Cerebellar cortex (tissue), 1 donor: Measurements from ENCODE around the gene ABLIM1.

Experiments used
- DNase-seq: peaks from one replicate; pipeline ENCODE4 v3.0.0-alpha.2; 2015; ENCODE audit warnings: low spot score

Gene ABLIM1

GRCh38 chr10:114391599-114391998 is 266.5 kb downstream of the ABLIM1 start:
- no peak for DNase-seq

GRCh38 chr10:114389426-114389825 is 268.6 kb downstream of the ABLIM1 start:
- DNase-seq: peak; percentile 14

- no peak for DNase-seq
Measured at GRCh38 chr10:114388275-114388674, 269.8 kb downstream of the ABLIM1 start.

DNA sequence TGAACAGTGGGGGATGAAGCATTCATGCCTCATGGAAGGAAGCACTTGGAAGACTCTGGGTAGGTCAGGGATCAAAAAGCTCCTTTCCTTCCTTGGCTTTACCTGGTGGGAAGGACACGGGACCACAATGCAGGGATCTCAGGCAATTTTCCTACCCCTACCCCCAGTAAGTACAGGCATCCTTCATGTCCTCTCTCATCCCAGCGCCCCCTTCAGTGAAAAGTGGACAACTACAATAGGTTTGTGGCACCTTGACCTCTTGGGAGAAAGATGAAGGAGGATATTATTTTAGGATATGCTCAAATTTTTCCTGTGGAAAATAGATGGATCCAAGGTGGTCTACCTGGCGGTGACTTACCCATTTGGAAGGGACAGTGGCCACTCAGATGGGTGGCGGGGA is 270.3 kb downstream of the ABLIM1 start:
- DNase-seq: no peak

DNA sequence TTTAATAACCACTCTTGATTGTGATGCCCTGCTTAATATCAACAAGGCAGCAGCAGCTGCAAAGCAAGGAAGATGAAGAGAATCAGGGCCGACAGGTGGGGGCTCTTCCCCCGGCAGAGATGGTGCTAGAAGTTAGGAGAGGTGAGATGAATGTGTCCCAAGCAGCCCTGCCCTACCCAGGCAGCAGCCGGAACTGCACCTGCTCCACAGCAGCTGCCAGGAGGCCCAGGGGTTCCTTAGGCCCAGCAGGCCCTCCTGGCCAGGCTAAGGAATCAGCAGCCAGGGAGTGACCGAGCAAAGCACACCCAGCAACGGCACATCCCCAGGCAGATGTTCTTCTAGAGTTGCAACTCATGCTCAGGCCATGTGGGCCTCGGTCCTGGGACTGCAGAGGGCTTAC is 271.6 kb downstream of the ABLIM1 start:
- DNase-seq: no peak

DNA sequence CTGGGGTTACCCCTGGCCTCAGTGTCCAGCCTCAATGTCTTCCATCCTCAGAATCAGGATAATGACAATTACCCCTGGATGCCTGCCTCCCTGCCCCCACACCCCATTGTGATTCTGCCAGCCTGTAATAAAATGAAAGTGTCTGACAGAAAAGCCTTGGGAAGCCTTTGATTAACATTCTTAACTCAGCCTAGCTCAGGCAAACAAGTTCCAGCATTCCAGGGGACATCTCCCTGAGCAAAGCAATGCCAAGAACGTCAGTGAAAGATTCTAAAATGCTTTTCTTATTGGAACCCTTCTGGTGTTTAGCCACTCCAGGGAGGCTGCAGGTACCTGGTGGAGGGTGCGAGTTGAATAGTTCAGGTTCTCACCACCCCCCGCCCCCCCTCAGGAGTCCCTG is 272.5 kb downstream of the ABLIM1 start:
- DNase-seq: no peak

DNA sequence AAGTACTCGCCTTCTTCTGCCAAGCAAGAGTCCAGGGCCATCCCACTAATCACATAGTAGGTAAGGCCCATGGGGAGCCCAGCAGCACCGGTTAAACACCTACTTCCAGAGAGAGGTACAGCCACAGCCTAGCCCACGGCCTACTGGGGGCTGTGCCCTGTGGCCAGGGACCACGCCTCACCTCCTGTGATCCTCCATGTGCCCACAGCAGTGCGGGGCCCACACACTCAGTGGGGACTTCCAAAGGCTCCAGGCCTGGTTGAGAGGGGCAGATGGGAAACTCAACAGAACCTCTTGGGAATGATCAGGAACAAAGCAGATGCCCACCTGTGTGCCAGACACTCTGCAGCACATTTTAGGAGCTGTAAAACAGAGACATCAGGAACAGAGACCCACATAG is 273.5 kb downstream of the ABLIM1 start:
- no peak for DNase-seq

- no peak for DNase-seq
Measured at GRCh38 chr10:114384181-114384580, 273.9 kb downstream of the ABLIM1 start.
